ENCODE results near the gene RABGAP1L.

Gene RABGAP1L

DNA sequence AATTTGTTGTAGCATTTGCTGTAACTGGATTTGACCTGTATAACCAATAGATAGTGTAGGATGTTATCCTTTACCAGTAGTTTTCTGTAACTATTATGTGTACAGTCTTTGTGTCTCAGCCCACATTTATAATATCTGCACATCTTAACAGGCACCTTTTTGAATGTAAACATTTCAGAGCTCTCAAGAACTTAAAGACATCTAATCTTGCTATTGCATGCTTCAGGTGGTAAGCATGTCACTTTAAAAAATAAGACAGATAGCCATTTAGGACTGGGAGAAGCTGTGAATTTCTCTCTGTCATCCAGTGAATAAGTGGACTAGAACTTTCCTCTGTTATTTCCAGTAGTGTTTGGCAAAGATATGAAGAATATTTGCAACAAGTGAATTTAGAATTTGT, 265.8 kb downstream of the RABGAP1L start:
- no peaks in the 10 kb centered on the region for H3K27me3 ChIP-seq
- no peak for DNase-seq
- no peaks in the 10 kb centered on the region for H3K9me3 ChIP-seq
- peaks cover 7% of the 10 kb centered on the region; the same call in 1 of the 2 replicates for H3K4me1 ChIP-seq
- H3K4me3 ChIP-seq (ENCODE audit: low read depth, low read length): no peak overlapping the region
- no peaks in the 10 kb centered on the region for H3K36me3 ChIP-seq
- TF ChIP-seq, protein P1, sequence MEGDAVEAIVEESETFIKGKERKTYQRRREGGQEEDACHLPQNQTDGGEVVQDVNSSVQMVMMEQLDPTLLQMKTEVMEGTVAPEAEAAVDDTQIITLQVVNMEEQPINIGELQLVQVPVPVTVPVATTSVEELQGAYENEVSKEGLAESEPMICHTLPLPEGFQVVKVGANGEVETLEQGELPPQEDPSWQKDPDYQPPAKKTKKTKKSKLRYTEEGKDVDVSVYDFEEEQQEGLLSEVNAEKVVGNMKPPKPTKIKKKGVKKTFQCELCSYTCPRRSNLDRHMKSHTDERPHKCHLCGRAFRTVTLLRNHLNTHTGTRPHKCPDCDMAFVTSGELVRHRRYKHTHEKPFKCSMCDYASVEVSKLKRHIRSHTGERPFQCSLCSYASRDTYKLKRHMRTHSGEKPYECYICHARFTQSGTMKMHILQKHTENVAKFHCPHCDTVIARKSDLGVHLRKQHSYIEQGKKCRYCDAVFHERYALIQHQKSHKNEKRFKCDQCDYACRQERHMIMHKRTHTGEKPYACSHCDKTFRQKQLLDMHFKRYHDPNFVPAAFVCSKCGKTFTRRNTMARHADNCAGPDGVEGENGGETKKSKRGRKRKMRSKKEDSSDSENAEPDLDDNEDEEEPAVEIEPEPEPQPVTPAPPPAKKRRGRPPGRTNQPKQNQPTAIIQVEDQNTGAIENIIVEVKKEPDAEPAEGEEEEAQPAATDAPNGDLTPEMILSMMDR (IDR thresholded peaks at IDR 0.05; ENCODE audit: low read depth, low read length): no peak

- TF ChIP-seq, protein P1 (IDR thresholded peaks at IDR 0.05; ENCODE audit: low read depth, low read length): no peak
- no peaks in the 10 kb centered on the region for H3K36me3 ChIP-seq
- no peaks in the 10 kb centered on the region for H3K27me3 ChIP-seq
- peaks cover 7% of the 10 kb centered on the region; the same call in 1 of the 2 replicates for H3K4me1 ChIP-seq
- no peak overlapping the region for H3K4me3 ChIP-seq (ENCODE audit: low read depth, low read length)
- H3K9me3 ChIP-seq: no peaks in the 10 kb centered on the region
- DNase-seq: no peak
Observed at GRCh38 chr1:174426153-174426552, 266.8 kb downstream of the RABGAP1L start.

- Histone ChIP-seq H3K4me1 (peaks cover 7% of the 10 kb centered on the region; the same call in 1 of the 2 replicates), H3K4me3 (ENCODE audit: low read depth, low read length) (no peak overlapping the region), H3K27me3 (no peaks in the 10 kb centered on the region), H3K36me3 (no peaks in the 10 kb centered on the region), H3K9me3 (no peaks in the 10 kb centered on the region)
- TF ChIP-seq, protein P1 (IDR thresholded peaks at IDR 0.05; ENCODE audit: low read depth, low read length): no peak
- no peak for DNase-seq
Observed at GRCh38 chr1:174428033-174428432, 268.7 kb downstream of the RABGAP1L start.

GRCh38 chr1:174428739-174429138, 269.4 kb downstream of the RABGAP1L start:
- no peak overlapping the region for H3K4me3 ChIP-seq (ENCODE audit: low read depth, low read length)
- no peaks in the 10 kb centered on the region for H3K9me3 ChIP-seq
- peaks cover 7% of the 10 kb centered on the region; the same call in 1 of the 2 replicates for H3K4me1 ChIP-seq
- TF ChIP-seq, protein P1 (IDR thresholded peaks at IDR 0.05; ENCODE audit: low read depth, low read length): no peak
- H3K36me3 ChIP-seq: no peaks in the 10 kb centered on the region
- H3K27me3 ChIP-seq: no peaks in the 10 kb centered on the region
- no peak for DNase-seq

- Histone ChIP-seq H3K27me3 (no peaks in the 10 kb centered on the region), H3K9me3 (no peaks in the 10 kb centered on the region), H3K4me3 (ENCODE audit: low read depth, low read length) (no peak overlapping the region), H3K4me1 (no peaks in the 10 kb centered on the region), H3K36me3 (no peaks in the 10 kb centered on the region)
- TF ChIP-seq, protein P1 (IDR thresholded peaks at IDR 0.05; ENCODE audit: low read depth, low read length): no peak
- DNase-seq: no peak
Observed at GRCh38 chr1:174433451-174433850, 274.1 kb downstream of the RABGAP1L start.

DNA sequence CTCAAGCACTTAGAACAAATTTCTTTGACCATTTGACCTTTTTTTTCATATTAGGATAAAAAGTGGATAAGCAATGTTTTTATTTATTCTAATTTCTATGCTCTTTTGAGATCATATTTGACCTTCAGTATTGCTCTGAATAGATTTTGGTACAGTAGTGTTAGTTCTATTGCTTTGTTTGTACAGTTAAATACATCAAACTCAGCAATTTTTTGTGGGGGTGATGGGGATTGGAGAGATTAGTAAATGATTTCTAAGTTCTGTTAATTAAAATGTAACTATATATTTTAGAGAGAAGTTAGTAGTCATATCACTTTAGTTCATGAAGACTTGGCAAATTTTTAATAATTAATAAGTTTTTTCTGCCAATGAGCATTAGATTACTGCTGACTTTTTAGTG, 286.0 kb downstream of the RABGAP1L start:
- H3K4me1 ChIP-seq: no peaks in the 10 kb centered on the region
- H3K27me3 ChIP-seq: no peaks in the 10 kb centered on the region
- no peaks in the 10 kb centered on the region for H3K36me3 ChIP-seq
- H3K4me3 ChIP-seq (ENCODE audit: low read depth, low read length): no peak overlapping the region
- no peaks in the 10 kb centered on the region for H3K9me3 ChIP-seq
- TF ChIP-seq, protein P1 (IDR thresholded peaks at IDR 0.05; ENCODE audit: low read depth, low read length): no peak
- no peak for DNase-seq

Measured in BE2C (cell line).